K562 (cell line): ENCODE measurements around the gene PRKCG. TPM values are rescaled to one million over a fixed set of nuclear protein-coding genes. Genes with fewer than 3 reads are reported as not detected.

ENCODE experiments used
- CTCF ChIP-seq, 3 experiments: IDR thresholded peaks in 2 of 3; conservative IDR thresholded peaks in 1 of 3; 2 replicates each; pipeline ENCODE4 v1.5.1; 2011 to 2012; ENCODE audit warnings: low read length in 3 of 3, mild to moderate bottlenecking in 3 of 3, control low read depth in 2 of 3, improper control_type of control experiment in 1 of 3, inconsistent platforms in 1 of 3, low read depth in 1 of 3, mixed read lengths in 1 of 3, moderate library complexity in 1 of 3; ENCODE audit not compliant: insufficient read depth in 2 of 3
- FOXP4 ChIP-seq: sonication (generic); formaldehyde crosslinking; IDR thresholded peaks from 2 replicates; pipeline ENCODE4 v1.8.0; 2022; ENCODE audit warnings: mild to moderate bottlenecking, missing genetic modification reagents, borderline replicate concordance
- HCFC1 ChIP-seq: IDR thresholded peaks from 2 replicates; pipeline ENCODE4 v1.6.1; 2012; ENCODE audit warnings: low read depth, low read length, improper control_type of control experiment
- IRF1 ChIP-seq: sonication (generic); formaldehyde crosslinking; IDR thresholded peaks from 2 replicates; pipeline ENCODE4 v1.8.0; 2022; ENCODE audit warnings: missing genetic modification reagents, mild to moderate bottlenecking, borderline replicate concordance
- MAX ChIP-seq: sonication (generic); formaldehyde crosslinking; IDR thresholded peaks from 2 replicates; pipeline ENCODE4 v1.9.0; 2022; ENCODE audit warnings: mild to moderate bottlenecking, missing genetic modification reagents
- RBM25 ChIP-seq: fragments of 200-400 bp; formaldehyde crosslinking; IDR thresholded peaks from 2 replicates; pipeline ENCODE4 v1.6.1; 2018; ENCODE audit warnings: low read length, low read depth, moderate library complexity; ENCODE audit not compliant: severe bottlenecking
- TSHZ1 ChIP-seq: fragments of 250-450 bp; sonication (Bioruptor Pico); IDR thresholded peaks from 2 replicates; pipeline ENCODE4 v1.4.0; 2020; ENCODE audit warnings: mild to moderate bottlenecking, moderate library complexity
- ZNF609 ChIP-seq: sonication (generic); formaldehyde crosslinking; IDR thresholded peaks from 2 replicates; pipeline ENCODE4 v1.8.1; 2023; ENCODE audit warnings: missing genetic modification reagents, mild to moderate bottlenecking, borderline replicate concordance
- ZNF717 ChIP-seq: fragments of 250-450 bp; sonication (Bioruptor Pico); IDR thresholded peaks from 2 replicates; pipeline ENCODE4 v1.5.0; 2021
- polyA plus RNA-seq, 8 experiments: library from polyadenylated mRNA; depleted of rRNA in 4 of 8; stranded (reverse) in 5 of 8; unstranded in 3 of 8; fragments of >200 nt; fragmentation: Nextera tagmentation in 2 of 8; fragmentation: Illumina TruSeq in 1 of 8; extraction: Ambion mirVana in 2 of 8; extraction: Trizol in 1 of 8; gene quantifications; 2 replicates each; pipeline versions ENCODE4 v1.2.1 to v1.2.3, GENCODE V29; 2011 to 2014; ENCODE audit warnings: inconsistent platforms in 1 of 8, missing spikeins in 1 of 8
- total RNA-seq, 7 experiments: library from RNA; depleted of rRNA in 6 of 7; stranded (reverse); fragments of >200 nt in 6 of 7; fragmentation: Illumina TruSeq in 2 of 7; extraction: Trizol in 2 of 7; gene quantifications; 2 replicates each; pipeline versions ENCODE4 v1.2.1 to v1.2.3, GENCODE V29; 2011 to 2021; ENCODE audit warnings: low replicate concordance in 1 of 7

PRKCG gene
- total and polyA plus RNA-seq, 9 of the 15 experiments (the other 6 are each of a cell fraction or from before 2014, with no cell fraction given), result not detected

- TF ChIP-seq TSHZ1 (CRISPR knock-in tag), result no peak
- TF ChIP-seq FOXP4 (CRISPR knock-in tag), result no peak
- TF ChIP-seq HCFC1, result no peak
- TF ChIP-seq ZNF609, result no peak
- TF ChIP-seq CTCF (IDR thresholded peaks at IDR 0.05 in 2 of 3, conservative IDR thresholded peaks at IDR 0.05 in 1 of 3; ENCODE audit: insufficient read depth in 2 of 3, low read depth in 1 of 3, low read length in 3 of 3), result peak; percentile 54 to 68 (median 54); a peak in 5 of 6 replicates
- no peak for TF ChIP-seq IRF1 (CRISPR knock-in tag)
- TF ChIP-seq ZNF717 (CRISPR knock-in tag), result no peak
- peak; percentile 45 for TF ChIP-seq MAX (CRISPR knock-in tag)
- no peak for TF ChIP-seq RBM25
Measured at GRCh38 chr19:53881482-53882390, at the start of gene PRKCG (continued).
